ENCODE data around the gene PITPNC1.
"Not testable (repeated sequence)": the region's sequence is repeated elsewhere in the genome, so short reads cannot be mapped to it uniquely, and the experiment has no call there.

PITPNC1 gene

GRCh38 chr17:67376737-67377487, at the start of gene PITPNC1:
TSS of gene PITPNC1 (plus strand) at chr17:67377281.
- DNase-seq = peak; percentile 84

GRCh38 chr17:67328026-67328425, 49.1 kb upstream of the PITPNC1 start:
- DNase-seq = no peak

- DNase-seq = not testable (repeated sequence)
Measured at GRCh38 chr17:67331381-67332161, 45.5 kb upstream of the PITPNC1 start.

- DNase-seq = not testable (repeated sequence)
Measured at GRCh38 chr17:67332162-67332508, 44.9 kb upstream of the PITPNC1 start.

- DNase-seq = no peak
Measured at GRCh38 chr17:67335245-67335835, 41.7 kb upstream of the PITPNC1 start.

GRCh38 chr17:67336859-67337258, 40.2 kb upstream of the PITPNC1 start:
- DNase-seq = no peak

- DNase-seq = not testable (repeated sequence)
Measured at GRCh38 chr17:67338353-67338752, 38.7 kb upstream of the PITPNC1 start.

GRCh38 chr17:67343237-67343636, 33.8 kb upstream of the PITPNC1 start:
- DNase-seq = no peak

- no peak for DNase-seq
Measured at GRCh38 chr17:67347826-67348225, 29.3 kb upstream of the PITPNC1 start.

GRCh38 chr17:67349420-67349819, 27.7 kb upstream of the PITPNC1 start:
- DNase-seq = no peak

GRCh38 chr17:67353161-67353560, 23.9 kb upstream of the PITPNC1 start:
- DNase-seq = no peak

GRCh38 chr17:67353929-67354574, 23.0 kb upstream of the PITPNC1 start:
- no peak for DNase-seq

GRCh38 chr17:67358612-67359011, 18.5 kb upstream of the PITPNC1 start:
- no peak for DNase-seq

- no peak for DNase-seq
Measured at GRCh38 chr17:67359960-67360791, 16.9 kb upstream of the PITPNC1 start.

- no peak for DNase-seq
Measured at GRCh38 chr17:67360880-67361279, 16.2 kb upstream of the PITPNC1 start.

GRCh38 chr17:67362173-67362572, 14.9 kb upstream of the PITPNC1 start:
- no peak for DNase-seq

- DNase-seq = peak; percentile 27
Measured at GRCh38 chr17:67364847-67365737, 12.0 kb upstream of the PITPNC1 start.

- DNase-seq = peak; percentile 30
Measured at GRCh38 chr17:67365738-67366192, 11.3 kb upstream of the PITPNC1 start.

- DNase-seq = peak; percentile 97
Measured at GRCh38 chr17:67366193-67367157, 10.6 kb upstream of the PITPNC1 start, which contains the start of gene PSMD12. TSS of gene PSMD12 (minus strand) at chr17:67366577. CDS start at chr17:67366519, 58 bp downstream.

GRCh38 chr17:67369676-67370075, 7.4 kb upstream of the PITPNC1 start:
- DNase-seq = no peak

Measured in activated CD4-positive, CD25-positive, alpha-beta regulatory T cell treated with anti-CD3 and anti-CD28 coated beads, Interleukin-2, amount 50 U/mL, for 72 hours (primary cell).